HepG2 (cell line): ENCODE results near the gene ZNF483. TPM values are rescaled to one million over a fixed set of nuclear protein-coding genes. Genes with fewer than 3 reads are reported as not detected.
A peak's percentile ranks its signal among the peaks of the same experiment; 100 is the strongest.

ENCODE experiments used
- AKNA ChIP-seq: sonication (generic); formaldehyde crosslinking; IDR thresholded peaks from 2 replicates; pipeline ENCODE4 v1.4.0; 2020; ENCODE audit warnings: missing genetic modification reagents, borderline replicate concordance
- DDIT3 ChIP-seq: sonication (generic); formaldehyde crosslinking; IDR thresholded peaks from 2 replicates; pipeline ENCODE4 v1.4.0; 2020; ENCODE audit warnings: mild to moderate bottlenecking, missing genetic modification reagents
- FOXC1 ChIP-seq: sonication (generic); formaldehyde crosslinking; IDR thresholded peaks from 2 replicates; pipeline ENCODE4 v1.8.0; 2022; ENCODE audit warnings: mild to moderate bottlenecking, missing genetic modification reagents, borderline replicate concordance
- HMGXB3 ChIP-seq: sonication (generic); formaldehyde crosslinking; IDR thresholded peaks from 2 replicates; pipeline ENCODE4 v1.4.0; 2020; ENCODE audit warnings: missing genetic modification reagents, borderline replicate concordance
- HOXA5 ChIP-seq: sonication (generic); formaldehyde crosslinking; IDR thresholded peaks from 2 replicates; pipeline ENCODE4 v1.4.0; 2020; ENCODE audit warnings: missing genetic modification reagents
- MIER2 ChIP-seq: IDR thresholded peaks from 2 replicates; pipeline ENCODE4 v1.6.1; 2016; ENCODE audit warnings: missing biosample characterization, missing genetic modification reagents
- NCOA2 ChIP-seq: sonication (generic); formaldehyde crosslinking; IDR thresholded peaks from 2 replicates; pipeline ENCODE4 v1.8.0; 2022; ENCODE audit warnings: inconsistent platforms
- PCBP1 ChIP-seq: fragments of 200-400 bp; formaldehyde crosslinking; IDR thresholded peaks from 2 replicates; pipeline ENCODE4 v1.6.1; 2017; ENCODE audit warnings: mild to moderate bottlenecking, low read depth, low read length, borderline replicate concordance
- RBM22 ChIP-seq: fragments of 200-400 bp; formaldehyde crosslinking; optimal IDR thresholded peaks from 2 replicates; pipeline ENCODE3; 2017; ENCODE audit warnings: mild to moderate bottlenecking, low read length, moderate library complexity
- ZBTB49 ChIP-seq: sonication (generic); formaldehyde crosslinking; IDR thresholded peaks from 2 replicates; pipeline ENCODE4 v1.4.0; 2020; ENCODE audit warnings: missing genetic modification reagents, borderline replicate concordance
- ZNF3 ChIP-seq: IDR thresholded peaks from 2 replicates; pipeline ENCODE4 v1.7.0; 2017; ENCODE audit warnings: inconsistent platforms
- ZNF512B ChIP-seq: sonication (generic); formaldehyde crosslinking; IDR thresholded peaks from 2 replicates; pipeline ENCODE4 v1.5.1; 2020; ENCODE audit warnings: missing genetic modification reagents, mild to moderate bottlenecking, borderline replicate concordance
- ZNF567 ChIP-seq: sonication (generic); formaldehyde crosslinking; IDR thresholded peaks from 2 replicates; pipeline ENCODE4 v1.8.1; 2023; ENCODE audit warnings: mild to moderate bottlenecking, missing genetic modification reagents, borderline replicate concordance
- ZNF781 ChIP-seq: sonication (generic); formaldehyde crosslinking; IDR thresholded peaks from 2 replicates; pipeline ENCODE4 v1.5.1; 2020; ENCODE audit warnings: borderline replicate concordance, mild to moderate bottlenecking, missing genetic modification reagents; ENCODE audit errors: not compliant biosample characterization
- polyA plus RNA-seq, 8 experiments: library from polyadenylated mRNA; depleted of rRNA in 3 of 8; stranded (reverse) in 7 of 8; unstranded in 1 of 8; fragments of >200 nt; fragmentation: Illumina TruSeq in 4 of 8; extraction: Trizol in 4 of 8; gene quantifications; 2 replicates each; pipeline versions ENCODE4 v1.2.1 to v1.2.3, GENCODE V29; 2011 to 2016; ENCODE audit warnings: low read depth in 4 of 8, missing spikeins in 1 of 8, mixed read lengths in 1 of 8; ENCODE audit not compliant: insufficient read depth in 1 of 8
- total RNA-seq, 5 experiments: library from RNA; depleted of rRNA; stranded (reverse); fragments of >200 nt; fragmentation: Illumina TruSeq; extraction: Trizol; gene quantifications; 2 replicates each; pipeline ENCODE4 v1.2.3, GENCODE V29; 2016; ENCODE audit warnings: low read depth in 1 of 5

Gene ZNF483
- total and polyA plus RNA-seq, 2 of the 13 experiments (the other 11 are each of a cell fraction or from before 2014, with no cell fraction given) = 2.0 to 9.5 TPM

DNA sequence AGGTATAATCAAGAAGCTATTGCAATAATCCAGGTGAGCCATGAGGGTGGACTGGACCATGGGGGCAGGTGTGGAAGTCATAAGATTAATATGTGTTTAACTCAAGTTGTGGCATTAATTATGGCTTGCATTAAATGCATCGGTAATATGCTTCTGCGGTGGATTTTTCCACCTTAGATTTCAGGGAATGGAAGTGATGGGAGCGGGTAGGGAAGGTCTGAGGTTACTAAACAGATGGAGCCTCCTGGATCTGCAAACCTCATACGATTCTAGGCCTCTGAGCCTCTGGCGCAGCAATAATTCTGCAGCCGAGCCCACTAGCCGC is 286 bp upstream of the ZNF483 start (continued):
- TF ChIP-seq ZBTB49 (CRISPR knock-in tag) (no peak), AKNA (no peak), HOXA5 (CRISPR knock-in tag) (no peak), ZNF781 (CRISPR knock-in tag) (no peak), HMGXB3 (CRISPR knock-in tag) (0 out of 2 replicates have a peak, but pooled peaks have one; percentile 34), ZNF512B (CRISPR knock-in tag) (no peak), MIER2 (CRISPR knock-in tag) (0 out of 2 replicates have a peak, but pooled peaks have one; percentile 9), RBM22 (no peak), PCBP1 (no peak), ZNF567 (CRISPR knock-in tag) (0 out of 2 replicates have a peak, but pooled peaks have one; percentile 24), NCOA2 (no peak), FOXC1 (CRISPR knock-in tag) (0 out of 2 replicates have a peak, but pooled peaks have one; percentile 6), DDIT3 (CRISPR knock-in tag) (no peak), ZNF3 (CRISPR knock-in tag) (0 out of 2 replicates have a peak, but pooled peaks have one; percentile 28)
